Measurements from ENCODE around the gene PTPN6.

The PTPN6 gene

GRCh38 chr12:6975297-6976032 is 24.3 kb downstream of the PTPN6 start:
- Histone ChIP-seq H3K9me3 (replicated peaks; ENCODE audit: insufficient read depth, low read length) (no peaks in the 10 kb centered on the region), H3K4me1 (ENCODE audit: low read length) (peaks cover 49% of the 10 kb centered on the region), H3K36me3 (replicated peaks; ENCODE audit: insufficient read depth, low read length) (0 out of 2 replicates have a peak, but pooled peaks cover 7% of the 10 kb centered on the region), H3K79me2 (ENCODE audit: low read length) (peaks cover 55% of the 10 kb centered on the region), H3F3A (ENCODE audit: insufficient read depth, low read length) (peaks cover 34% of the 10 kb centered on the region), H3K9me2 (replicated peaks; ENCODE audit: insufficient read depth, low read length) (no peaks in the 10 kb centered on the region), H4K20me1 (ENCODE audit: insufficient read depth, low read length) (no peaks in the 10 kb centered on the region), H3K4me3 (ENCODE audit: low read length) (no peak overlapping the region), H3K27me3 (replicated peaks; ENCODE audit: insufficient read depth, low read length) (no peaks in the 10 kb centered on the region), H3K4me2 (ENCODE audit: low read depth, low read length) (peak overlapping the region; percentile 21; the same call in 1 of the 2 replicates), H3K9ac (ENCODE audit: low read length) (peak overlapping the region; percentile 31), H2AFZ (ENCODE audit: low read length) (no peak overlapping the region), H3K27ac (ENCODE audit: low read length) (peak overlapping the region; percentile 83)
- peak; percentile 71 for DNase-seq
- TF ChIP-seq CTCF (IDR thresholded peaks at IDR 0.05; ENCODE audit: low read length) (no peak), EZH2 (optimal IDR thresholded peaks at IDR 0.05; ENCODE audit: low read depth, low read length) (no peak), EZH2phosphoT487 (IDR thresholded peaks at IDR 0.05; ENCODE audit: low read length) (no peak)

GRCh38 chr12:6977653-6978052 is 26.5 kb downstream of the PTPN6 start:
- DNase-seq: no peak
- no peaks in the 10 kb centered on the region for H3K9me3 ChIP-seq (replicated peaks; ENCODE audit: insufficient read depth, low read length)
- H3K27me3 ChIP-seq (replicated peaks; ENCODE audit: insufficient read depth, low read length): no peaks in the 10 kb centered on the region
- no peaks in the 10 kb centered on the region for H4K20me1 ChIP-seq (ENCODE audit: insufficient read depth, low read length)
- H3K4me1 ChIP-seq (ENCODE audit: low read length): peaks cover 38% of the 10 kb centered on the region
- no peak overlapping the region for H3K27ac ChIP-seq (ENCODE audit: low read length)
- H3K4me3 ChIP-seq (ENCODE audit: low read length): no peak overlapping the region
- H2AFZ ChIP-seq (ENCODE audit: low read length): no peak overlapping the region
- no peak overlapping the region for H3K4me2 ChIP-seq (ENCODE audit: low read depth, low read length)
- H3K79me2 ChIP-seq (ENCODE audit: low read length): peaks cover 35% of the 10 kb centered on the region
- H3F3A ChIP-seq (ENCODE audit: insufficient read depth, low read length): peaks cover 29% of the 10 kb centered on the region
- no peak for TF ChIP-seq CTCF (IDR thresholded peaks at IDR 0.05; ENCODE audit: low read length)
- no peak for TF ChIP-seq EZH2 (optimal IDR thresholded peaks at IDR 0.05; ENCODE audit: low read depth, low read length)
- no peak for TF ChIP-seq EZH2phosphoT487 (IDR thresholded peaks at IDR 0.05; ENCODE audit: low read length)
- no peaks in the 10 kb centered on the region for H3K9me2 ChIP-seq (replicated peaks; ENCODE audit: insufficient read depth, low read length)
- H3K36me3 ChIP-seq (replicated peaks; ENCODE audit: insufficient read depth, low read length): 0 out of 2 replicates have a peak, but pooled peaks cover 7% of the 10 kb centered on the region
- H3K9ac ChIP-seq (ENCODE audit: low read length): no peak overlapping the region

- Histone ChIP-seq H3K9me3 (replicated peaks; ENCODE audit: insufficient read depth, low read length) (no peaks in the 10 kb centered on the region), H3K27me3 (replicated peaks; ENCODE audit: insufficient read depth, low read length) (no peaks in the 10 kb centered on the region), H3F3A (ENCODE audit: insufficient read depth, low read length) (peaks cover 29% of the 10 kb centered on the region), H3K4me2 (ENCODE audit: low read depth, low read length) (no peak overlapping the region), H3K9me2 (replicated peaks; ENCODE audit: insufficient read depth, low read length) (no peaks in the 10 kb centered on the region), H3K9ac (ENCODE audit: low read length) (no peak overlapping the region), H3K79me2 (ENCODE audit: low read length) (peaks cover 30% of the 10 kb centered on the region), H4K20me1 (ENCODE audit: insufficient read depth, low read length) (no peaks in the 10 kb centered on the region), H3K4me1 (ENCODE audit: low read length) (peaks cover 34% of the 10 kb centered on the region), H2AFZ (ENCODE audit: low read length) (no peak overlapping the region), H3K27ac (ENCODE audit: low read length) (peak overlapping the region; percentile 9; the same call in 1 of the 2 replicates), H3K4me3 (ENCODE audit: low read length) (no peak overlapping the region), H3K36me3 (replicated peaks; ENCODE audit: insufficient read depth, low read length) (0 out of 2 replicates have a peak, but pooled peaks cover 7% of the 10 kb centered on the region)
- no peak for DNase-seq
- TF ChIP-seq EZH2phosphoT487 (IDR thresholded peaks at IDR 0.05; ENCODE audit: low read length) (no peak), EZH2 (optimal IDR thresholded peaks at IDR 0.05; ENCODE audit: low read depth, low read length) (no peak), CTCF (IDR thresholded peaks at IDR 0.05; ENCODE audit: low read length) (no peak)
Measured at GRCh38 chr12:6978188-6978587, 27.0 kb downstream of the PTPN6 start.
